NCI-H1092 (cell line): ENCODE measurements around the gene SPATA31E1.
"Not testable (repeated sequence)": the region's sequence is repeated elsewhere in the genome, so short reads cannot be mapped to it uniquely, and the experiment has no call there.

Experiments
- DNase-seq: peaks from one replicate; lab custom pipeline; 2025; lab: John Stamatoyannopoulos, UW

The SPATA31E1 gene

GRCh38 chr9:87934444-87934843, 51.8 kb downstream of the SPATA31E1 start:
- DNase-seq: not testable (repeated sequence)

GRCh38 chr9:87937352-87937751, 54.7 kb downstream of the SPATA31E1 start:
- DNase-seq: not testable (repeated sequence)

GRCh38 chr9:87937918-87938317, 55.2 kb downstream of the SPATA31E1 start:
- DNase-seq: not testable (repeated sequence)

- not testable (repeated sequence) for DNase-seq
Observed at GRCh38 chr9:87938336-87938735, 55.7 kb downstream of the SPATA31E1 start.
